HepG2 (cell line): ENCODE results near the gene KLHL18. TPM values are rescaled to one million over a fixed set of nuclear protein-coding genes. Genes with fewer than 3 reads are reported as not detected.

ENCODE experiments used
- BRF2 ChIP-seq: sonication (generic); formaldehyde crosslinking; IDR thresholded peaks from 2 replicates; pipeline ENCODE4 v1.8.1; 2022; ENCODE audit warnings: mild to moderate bottlenecking, missing genetic modification reagents
- CBX5 ChIP-seq: sonication (generic); formaldehyde crosslinking; IDR thresholded peaks from 2 replicates; pipeline ENCODE4 v1.4.0; 2020; ENCODE audit warnings: missing genetic modification reagents, borderline replicate concordance
- CCAR2 ChIP-seq: fragments of 200-400 bp; formaldehyde crosslinking; optimal IDR thresholded peaks from 2 replicates; pipeline ENCODE3; 2018; ENCODE audit warnings: low read depth, mild to moderate bottlenecking, low read length, moderate library complexity
- CERS6 ChIP-seq: sonication (generic); formaldehyde crosslinking; IDR thresholded peaks from 2 replicates; pipeline ENCODE4 v1.5.0; 2020; ENCODE audit warnings: missing genetic modification reagents
- ESRRA ChIP-seq: sonication (generic); formaldehyde crosslinking; IDR thresholded peaks from 2 replicates; pipeline ENCODE4 v1.5.1; 2020; ENCODE audit warnings: mild to moderate bottlenecking, low read depth, missing genetic modification reagents
- KDM4B ChIP-seq: sonication (generic); formaldehyde crosslinking; IDR thresholded peaks from 2 replicates; pipeline ENCODE4 v1.4.0; 2020; ENCODE audit warnings: missing genetic modification reagents
- MXD4 ChIP-seq: IDR thresholded peaks from 2 replicates; pipeline ENCODE4 v1.6.1; 2016; ENCODE audit warnings: mild to moderate bottlenecking, missing biosample characterization, missing genetic modification reagents
- RFX3 ChIP-seq: IDR thresholded peaks from 2 replicates; pipeline ENCODE4 v1.6.1; 2016; ENCODE audit warnings: missing biosample characterization, missing genetic modification reagents
- RFX5 ChIP-seq: IDR thresholded peaks from 2 replicates; pipeline ENCODE4 v1.6.1; 2011; ENCODE audit warnings: low read depth, low read length, improper control_type of control experiment
- TCF7L2 ChIP-seq: IDR thresholded peaks from 2 replicates; pipeline ENCODE4 v1.6.1; 2011; ENCODE audit warnings: mild to moderate bottlenecking, low read depth, low read length, moderate library complexity
- XRCC5 ChIP-seq: fragments of 200-400 bp; formaldehyde crosslinking; optimal IDR thresholded peaks from 2 replicates; pipeline ENCODE3; 2017; ENCODE audit warnings: mild to moderate bottlenecking, low read length
- ZFP91 ChIP-seq: sonication (generic); formaldehyde crosslinking; IDR thresholded peaks from 2 replicates; pipeline ENCODE4 v1.9.0; 2022; ENCODE audit warnings: missing genetic modification reagents, mild to moderate bottlenecking, borderline replicate concordance
- ZHX2 ChIP-seq, 2 experiments: sonication (generic) in 1 of 2; formaldehyde crosslinking in 1 of 2; IDR thresholded peaks; 2 replicates each; pipeline versions ENCODE4 v1.6.1 to v1.9.0; 2014 to 2022; ENCODE audit warnings: antibody characterized with exemption in 1 of 2, borderline replicate concordance in 1 of 2, inconsistent platforms in 1 of 2, low read depth in 1 of 2, missing genetic modification reagents in 1 of 2
- ZNF10 ChIP-seq: sonication (generic); formaldehyde crosslinking; IDR thresholded peaks from 2 replicates; pipeline ENCODE4 v1.4.0; 2020; ENCODE audit warnings: mild to moderate bottlenecking, low read depth, missing genetic modification reagents, borderline replicate concordance
- ZNF563 ChIP-seq: sonication (generic); formaldehyde crosslinking; IDR thresholded peaks from 2 replicates; pipeline ENCODE4 v1.8.0; 2022; ENCODE audit warnings: mild to moderate bottlenecking, moderate library complexity, missing genetic modification reagents
- ZNF784 ChIP-seq: sonication (generic); formaldehyde crosslinking; IDR thresholded peaks from 2 replicates; pipeline ENCODE4 v1.5.1; 2020; ENCODE audit warnings: missing genetic modification reagents, mild to moderate bottlenecking, borderline replicate concordance
- ZNF891 ChIP-seq: sonication (generic); formaldehyde crosslinking; IDR thresholded peaks from 2 replicates; pipeline ENCODE4 v1.5.0; 2020; ENCODE audit warnings: mild to moderate bottlenecking, missing genetic modification reagents
- polyA plus RNA-seq, 8 experiments: library from polyadenylated mRNA; depleted of rRNA in 3 of 8; stranded (reverse) in 7 of 8; unstranded in 1 of 8; fragments of >200 nt; fragmentation: Illumina TruSeq in 4 of 8; extraction: Trizol in 4 of 8; gene quantifications; 2 replicates each; pipeline versions ENCODE4 v1.2.1 to v1.2.3, GENCODE V29; 2011 to 2016; ENCODE audit warnings: low read depth in 4 of 8, missing spikeins in 1 of 8, mixed read lengths in 1 of 8; ENCODE audit not compliant: insufficient read depth in 1 of 8
- total RNA-seq, 5 experiments: library from RNA; depleted of rRNA; stranded (reverse); fragments of >200 nt; fragmentation: Illumina TruSeq; extraction: Trizol; gene quantifications; 2 replicates each; pipeline ENCODE4 v1.2.3, GENCODE V29; 2016; ENCODE audit warnings: low read depth in 1 of 5

The KLHL18 gene
- total and polyA plus RNA-seq, 2 of the 13 experiments (the other 11 are each of a cell fraction or from before 2014, with no cell fraction given): 17.5 to 18.8 TPM

GRCh38 chr3:47381317-47382157 is 98.8 kb downstream of the KLHL18 start (continued):
- TF ChIP-seq KDM4B (CRISPR knock-in tag): 0 out of 2 replicates have a peak, but pooled peaks have one; percentile 17
- 0 out of 2 replicates have a peak, but pooled peaks have one; percentile 11 for TF ChIP-seq BRF2 (CRISPR knock-in tag)
- peak; percentile 50; the same call in 1 of the 2 replicates for TF ChIP-seq MXD4
- TF ChIP-seq CBX5 (CRISPR knock-in tag): 0 out of 2 replicates have a peak, but pooled peaks have one; percentile 15
- peak; percentile 57; the same call in 1 of the 2 replicates for TF ChIP-seq ZFP91 (CRISPR knock-in tag)
- TF ChIP-seq XRCC5: peak; percentile 41
- no peak; the same call in 1 of the 2 replicates for TF ChIP-seq ZNF563 (CRISPR knock-in tag)
- TF ChIP-seq TCF7L2: no peak
- no peak for TF ChIP-seq CERS6 (CRISPR knock-in tag)
- TF ChIP-seq ZNF784 (CRISPR knock-in tag): 0 out of 2 replicates have a peak, but pooled peaks have one; percentile 1
- no peak for TF ChIP-seq ZHX2 (IDR thresholded peaks at IDR 0.05; ENCODE audit: low read depth)
- no peak for TF ChIP-seq ZHX2 (CRISPR knock-in tag; IDR thresholded peaks at IDR 0.05; ENCODE audit: borderline replicate concordance)
- TF ChIP-seq ESRRA (CRISPR knock-in tag): no peak
- TF ChIP-seq RFX3: no peak
- TF ChIP-seq CCAR2: no peak
- TF ChIP-seq RFX5: no peak
- TF ChIP-seq ZNF10 (CRISPR knock-in tag): no peak
- no peak for TF ChIP-seq ZNF891 (CRISPR knock-in tag)
